Endothelial cell of umbilical vein (primary cell): ENCODE data around the gene FAM3D. TPM values are rescaled to one million over a fixed set of nuclear protein-coding genes. Genes with fewer than 3 reads are reported as not detected.
"Not testable (repeated sequence)": the region's sequence is repeated elsewhere in the genome, so short reads cannot be mapped to it uniquely, and the experiment has no call there.

Source experiments
- BruUV-seq: library from RNA; stranded (reverse); fragments of 400-500 nt; replicated peaks from 2 replicates; lab custom pipeline; 2021; lab: Mats Ljungman, UMichigan
- CTCF ChIA-PET: fragments of 300-600, 350-600 bp; sonication (Branson Sonifier 250); formaldehyde crosslinking; loops from one replicate; lab custom pipeline; 2021; ENCODE audit warnings: antibody characterized with exemption, inconsistent platforms; lab: Charles Lee
- POLR2A ChIA-PET: fragments of 300-600, 350-600 bp; sonication (Branson Sonifier 250); formaldehyde crosslinking; loops from one replicate; lab custom pipeline; 2021; ENCODE audit warnings: antibody characterized with exemption, inconsistent platforms; lab: Charles Lee
- DNase-seq: peaks from one replicate; pipeline ENCODE4 v3.0.0-alpha.2; 2011; ENCODE audit warnings: low read depth, low spot score
- FAIRE-seq: peaks from 2 replicates; lab custom pipeline; 2011; peaks lifted over from hg19 to GRCh38; lab: Jason Lieb, UNC
- H2AFZ ChIP-seq: 2 replicates; pipeline ENCODE4 v1.6.0; 2012; ENCODE audit warnings: low read depth, low read length, control low read depth, inconsistent platforms
- H3K27ac ChIP-seq: 2 replicates; pipeline ENCODE4 v1.5.1; 2011; ENCODE audit warnings: low read depth, mild to moderate bottlenecking, control low read depth, low read length, moderate library complexity; ENCODE audit not compliant: insufficient read depth
- H3K27me3 ChIP-seq, 2 experiments: 2 replicates each; pipeline versions ENCODE4 v1.6.0 to v1.6.1; 2011; ENCODE audit warnings: low read length in 2 of 2, mixed read lengths in 1 of 2; ENCODE audit not compliant: control insufficient read depth in 2 of 2, insufficient read depth in 2 of 2
- H3K36me3 ChIP-seq, 2 experiments: 2 replicates in 1 of 2; 3 replicates in 1 of 2; pipeline ENCODE4 v1.5.1; 2011; ENCODE audit warnings: low read length in 2 of 2, mild to moderate bottlenecking in 1 of 2, moderate library complexity in 1 of 2; ENCODE audit not compliant: control insufficient read depth in 2 of 2, insufficient read depth in 2 of 2; ENCODE audit errors: extremely low read depth in 1 of 2
- H3K4me1 ChIP-seq: 3 replicates; pipeline ENCODE4 v1.5.1; 2011; ENCODE audit warnings: mild to moderate bottlenecking, low read length; ENCODE audit not compliant: control insufficient read depth, insufficient read depth; ENCODE audit errors: extremely low read depth
- H3K4me2 ChIP-seq: 2 replicates; pipeline ENCODE4 v1.6.1; 2011; ENCODE audit warnings: low read length, control low read depth, mixed read lengths; ENCODE audit not compliant: insufficient read depth
- H3K4me3 ChIP-seq, 3 experiments: fragments of 200-600 bp in 1 of 3; sonication (generic), shearing (Covaris generic) in 1 of 3; replicated peaks in 1 of 3; 2 replicates each; pipeline ENCODE4 v1.5.1; 2011 to 2016; ENCODE audit warnings: control low read depth in 3 of 3, low read length in 3 of 3, mild to moderate bottlenecking in 2 of 3, inconsistent platforms in 1 of 3, low read depth in 1 of 3, moderate library complexity in 1 of 3; ENCODE audit not compliant: insufficient read depth in 1 of 3
- H3K79me2 ChIP-seq: 2 replicates; pipeline ENCODE4 v1.6.0; 2012; ENCODE audit warnings: low read length, inconsistent platforms; ENCODE audit not compliant: control insufficient read depth, insufficient read depth
- H3K9ac ChIP-seq: replicated peaks from 2 replicates; pipeline ENCODE3; 2011; ENCODE audit warnings: low read length, control low read depth; ENCODE audit not compliant: insufficient read depth; ENCODE audit errors: extremely low read depth
- H3K9me1 ChIP-seq: replicated peaks from 3 replicates; pipeline ENCODE4 v1.6.0; 2011; ENCODE audit warnings: mild to moderate bottlenecking, low read length; ENCODE audit not compliant: control insufficient read depth, insufficient read depth; ENCODE audit errors: extremely low read depth
- H3K9me3 ChIP-seq: replicated peaks from 2 replicates; pipeline ENCODE4 v1.5.1; 2012; ENCODE audit warnings: low read length, inconsistent platforms; ENCODE audit not compliant: control insufficient read depth, insufficient read depth
- H4K20me1 ChIP-seq: replicated peaks from 2 replicates; pipeline ENCODE3; 2011; ENCODE audit warnings: mild to moderate bottlenecking, low read length; ENCODE audit not compliant: control insufficient read depth, insufficient read depth; ENCODE audit errors: extremely low read depth
- CTCF ChIP-seq, 2 donors: IDR thresholded peaks; 1 replicate in 1 of 2; 2 replicates in 1 of 2; pipeline ENCODE4 v1.5.1; 2011; ENCODE audit warnings: low read length in 2 of 2, mild to moderate bottlenecking in 2 of 2, moderate library complexity in 2 of 2, control low read depth in 1 of 2, inconsistent platforms in 1 of 2, low read depth in 1 of 2; ENCODE audit not compliant: insufficient read depth in 1 of 2; ENCODE audit errors: extremely low read depth in 1 of 2
- EZH2 ChIP-seq: IDR thresholded peaks from 2 replicates; pipeline ENCODE4 v1.6.1; 2012; ENCODE audit warnings: borderline replicate concordance, low read depth, mild to moderate bottlenecking, moderate library complexity, low read length, inconsistent platforms; ENCODE audit not compliant: severe bottlenecking
- FOS ChIP-seq: IDR thresholded peaks from 2 replicates; pipeline ENCODE4 v1.6.1; 2011; ENCODE audit warnings: mild to moderate bottlenecking, low read length, moderate library complexity, borderline replicate concordance; ENCODE audit not compliant: insufficient read depth
- GATA2 ChIP-seq: IDR thresholded peaks from 2 replicates; pipeline ENCODE4 v1.7.0; 2011; ENCODE audit warnings: low read depth, mild to moderate bottlenecking, moderate library complexity, mixed read lengths, low read length; ENCODE audit not compliant: insufficient read length, insufficient read depth
- JUN ChIP-seq: IDR thresholded peaks from 2 replicates; pipeline ENCODE4 v1.6.1; 2011; ENCODE audit warnings: borderline replicate concordance, low read depth; ENCODE audit not compliant: insufficient read length, insufficient read depth
- MAX ChIP-seq: IDR thresholded peaks from 2 replicates; pipeline ENCODE4 v1.6.1; 2011; ENCODE audit not compliant: insufficient read depth, insufficient read length
- MYC ChIP-seq: IDR thresholded peaks from one replicate; pipeline ENCODE4 v1.6.1; 2011; ENCODE audit warnings: mild to moderate bottlenecking, low read depth, low read length
- dilution Hi-C: fragments of 300-500 bp; cut with MboI; formaldehyde crosslinking; loops from one replicate; pipeline ENCODE4 v1.15.0; 2019; ENCODE audit warnings: low sequenced_read_pairs; ENCODE audit not compliant: extremely low pct_ligation_motif_present
- intact Hi-C: fragments of 100-400 bp; cut with micrococcal nuclease; formaldehyde crosslinking; loops from one replicate; pipeline ENCODE4 v1.10.0; 2022
- polyA plus RNA-seq, 4 experiments: library from polyadenylated mRNA; depleted of rRNA in 3 of 4; stranded (reverse) in 3 of 4; unstranded in 1 of 4; fragments of >200 nt; gene quantifications; 2 replicates each; pipeline versions ENCODE4 v1.2.1 to v1.2.3, GENCODE V29; 2011 to 2012; ENCODE audit warnings: missing spikeins in 1 of 4
- total RNA-seq: library from RNA; stranded (reverse); gene quantifications from 2 replicates; pipeline ENCODE4 v1.2.3, GENCODE V29; 2021

The FAM3D gene
- total and polyA plus RNA-seq, 2 donors (not counting 3 experiments of a cell fraction or from before 2014, with no cell fraction given): 0.12 TPM; not detected in 1

- no peak overlapping the region for H3K4me3 ChIP-seq
- DNase-seq: no peak
- no peak overlapping the region for H3K27ac ChIP-seq
- H3K9ac ChIP-seq: no peak overlapping the region
- H3K27me3 ChIP-seq: no peaks in the 10 kb centered on the region
- intact Hi-C loops: no loop called here
- FAIRE-seq: no peak
- H4K20me1 ChIP-seq: no peaks in the 10 kb centered on the region
- no peak overlapping the region for H2AFZ ChIP-seq
- H3K9me1 ChIP-seq: no peaks in the 10 kb centered on the region
- H3K4me2 ChIP-seq: no peak overlapping the region
- BruUV-seq: no TSS peak
- no peaks in the 10 kb centered on the region for H3K36me3 ChIP-seq
- POLR2A ChIA-PET: no interaction called here
- no peaks in the 10 kb centered on the region for H3K9me3 ChIP-seq
- H3K4me1 ChIP-seq: no peaks in the 10 kb centered on the region
- CTCF ChIA-PET: no interaction called here
- dilution Hi-C loops: no loop called here
- TF ChIP-seq FOS: no peak
- no peak for TF ChIP-seq CTCF (IDR thresholded peaks at IDR 0.05; ENCODE audit: extremely low read depth in 1 of 2, insufficient read depth in 1 of 2, low read depth in 1 of 2, low read length in 2 of 2)
- TF ChIP-seq MAX: no peak
- TF ChIP-seq GATA2: no peak
- TF ChIP-seq EZH2: no peak
- no peak for TF ChIP-seq JUN
- no peak for TF ChIP-seq MYC
- no peaks in the 10 kb centered on the region for H3K79me2 ChIP-seq
Measured at GRCh38 chr3:58704745-58705144, 38.2 kb upstream of the FAM3D start.

GRCh38 chr3:58704304-58704703 is 37.7 kb upstream of the FAM3D start:
- dilution Hi-C loops, H4K20me1 ChIP-seq, H3K4me3 ChIP-seq, H3K9me1 ChIP-seq, H3K79me2 ChIP-seq, FAIRE-seq, CTCF ChIA-PET, H2AFZ ChIP-seq, intact Hi-C loops, DNase-seq, H3K4me2 ChIP-seq, POLR2A ChIA-PET, H3K9ac ChIP-seq, H3K9me3 ChIP-seq, H3K4me1 ChIP-seq, BruUV-seq, H3K36me3 ChIP-seq, H3K27ac ChIP-seq, H3K27me3 ChIP-seq: not testable (repeated sequence)
